GM19043 (cell line): Measurements from ENCODE around the gene SLC15A5.

Experiments
- ATAC-seq: cut with Tn5 transposase; IDR thresholded peaks from one replicate; pipeline ENCODE4 v1.9.1; 2021; ENCODE audit warnings: low read depth; ENCODE audit not compliant: unreplicated experiment

The SLC15A5 gene

DNA sequence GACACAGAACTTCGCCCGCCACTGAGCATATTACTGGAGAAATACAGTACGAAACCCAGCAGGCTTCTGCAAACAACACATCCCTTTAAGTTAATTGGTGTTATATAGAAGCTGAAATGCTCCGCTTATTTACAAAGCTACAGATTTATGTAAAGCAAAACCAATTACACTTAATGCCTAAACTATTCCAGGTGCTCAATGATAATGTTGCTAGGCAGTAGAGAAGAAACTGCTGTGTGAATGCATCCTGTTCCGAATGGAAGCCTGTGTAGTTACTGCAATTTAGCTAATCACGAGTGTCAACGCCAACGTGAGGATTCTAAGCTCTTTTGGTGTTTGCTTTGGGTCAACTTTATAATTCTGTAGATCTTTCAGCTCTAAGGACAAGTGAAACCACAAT is 89.8 kb downstream of the SLC15A5 start:
- no peak for ATAC-seq

DNA sequence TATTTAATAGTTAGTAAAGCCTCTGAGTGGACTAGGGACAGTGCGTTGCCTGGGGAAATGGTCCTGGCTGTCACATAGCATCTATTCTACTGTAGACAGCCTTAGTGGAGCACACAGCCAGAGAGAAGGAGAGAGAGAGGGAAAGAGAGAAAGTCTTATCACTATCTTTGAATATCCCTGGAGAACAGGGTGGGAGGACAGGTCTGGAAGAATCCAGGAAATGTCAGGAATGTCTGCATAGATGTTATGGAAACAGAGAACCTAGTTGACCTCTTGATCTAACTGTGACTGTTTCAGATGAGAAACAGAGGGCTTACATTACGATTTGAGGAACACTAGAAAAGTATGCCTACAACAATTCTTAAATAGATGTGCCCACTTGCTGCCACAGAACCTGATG is 92.8 kb downstream of the SLC15A5 start:
- ATAC-seq, result no peak

DNA sequence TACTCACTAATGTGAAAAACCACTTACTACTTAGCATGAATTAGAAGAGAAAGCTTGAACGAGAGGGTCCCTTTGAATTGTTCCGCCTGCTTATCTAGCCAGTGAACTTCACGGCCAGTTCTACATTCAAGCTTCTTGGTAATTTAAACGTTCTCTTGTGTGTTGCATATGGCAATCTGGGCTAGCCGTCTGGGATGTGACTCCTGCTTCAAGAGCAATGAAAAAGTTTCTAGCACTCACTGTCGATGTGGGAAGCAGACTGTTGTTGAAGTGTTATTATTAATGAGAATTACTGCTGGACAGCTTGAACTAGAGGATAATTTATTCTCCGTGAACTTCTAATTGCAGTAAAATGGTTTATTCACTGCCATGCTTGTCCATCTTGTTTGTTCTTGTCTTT is 93.9 kb downstream of the SLC15A5 start:
- no peak for ATAC-seq

DNA sequence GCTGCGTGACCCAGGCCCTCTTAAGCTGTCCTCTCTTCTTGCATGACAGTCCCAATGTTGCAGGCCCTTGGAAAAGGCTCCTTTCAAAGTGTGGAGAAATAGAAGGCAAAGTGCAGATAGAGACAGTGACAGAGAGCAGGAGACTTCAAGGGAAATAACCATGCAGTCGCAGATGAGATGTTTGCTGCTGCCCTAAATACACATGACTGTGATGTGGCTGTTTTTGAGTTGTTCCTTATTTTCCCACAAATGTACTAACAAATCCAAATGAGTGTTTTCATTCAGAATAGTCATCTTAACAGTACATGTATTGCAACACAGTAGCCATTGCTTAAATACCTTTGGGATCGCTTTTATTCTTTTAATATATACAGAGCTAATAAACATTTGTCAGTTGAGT is 101.6 kb downstream of the SLC15A5 start:
- ATAC-seq, result no peak

DNA sequence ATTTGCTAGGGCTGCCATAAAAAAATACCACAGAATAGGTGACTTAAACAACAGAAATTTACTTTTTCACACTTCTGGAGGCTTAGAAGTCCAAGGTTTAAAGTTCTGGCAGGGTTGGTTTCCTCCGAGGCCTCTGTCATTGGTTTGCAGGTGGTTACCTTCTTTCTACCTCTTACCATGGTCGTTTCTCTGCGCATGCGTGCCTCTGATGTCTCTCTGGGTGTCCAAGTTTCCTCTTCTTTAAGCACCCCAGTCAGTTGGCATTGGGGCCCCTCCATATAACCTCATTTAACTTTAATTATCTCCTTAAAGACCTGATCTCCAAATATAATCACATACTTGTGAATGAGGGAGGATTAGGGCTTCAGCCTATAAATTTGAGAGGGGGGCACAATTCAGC is 103.2 kb downstream of the SLC15A5 start:
- no peak for ATAC-seq

DNA sequence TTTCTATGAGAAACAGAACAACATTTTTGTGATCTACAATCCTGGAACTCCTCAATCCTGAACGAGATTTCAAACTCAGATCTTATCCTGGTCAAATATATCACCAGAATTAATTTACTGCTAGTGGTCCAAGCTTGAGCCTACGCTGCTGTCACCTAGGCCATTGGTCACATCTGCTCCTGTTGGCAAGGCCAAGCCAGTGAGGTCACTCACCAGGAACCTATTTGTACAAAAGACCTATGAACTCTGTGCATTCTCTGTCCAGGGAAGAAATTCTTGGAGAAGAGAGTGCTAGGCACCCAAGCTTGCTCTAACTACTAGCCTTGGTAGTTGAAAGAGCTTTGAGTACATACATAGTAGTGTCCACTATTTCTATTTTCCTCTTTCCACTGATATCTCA is 106.1 kb downstream of the SLC15A5 start:
- no peak for ATAC-seq

DNA sequence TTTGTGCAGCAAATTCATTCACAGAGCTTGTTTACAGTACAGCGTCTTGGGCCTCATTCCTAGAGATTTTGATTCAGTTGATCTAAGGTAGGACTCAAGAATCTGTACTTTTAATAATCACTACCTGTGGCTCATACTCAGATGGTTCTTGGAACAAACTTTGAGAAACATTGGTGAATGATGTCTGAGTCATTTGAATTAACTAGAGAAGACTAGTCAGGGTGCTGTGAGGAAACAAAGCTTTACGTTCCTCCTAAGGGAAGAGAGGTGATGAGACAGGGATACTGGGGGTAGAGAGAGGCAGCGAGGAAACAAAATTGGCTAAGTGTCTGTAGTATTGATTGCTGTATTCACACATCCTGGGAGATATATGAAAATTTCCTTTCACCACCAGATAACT is 109.4 kb downstream of the SLC15A5 start:
- ATAC-seq, result no peak

DNA sequence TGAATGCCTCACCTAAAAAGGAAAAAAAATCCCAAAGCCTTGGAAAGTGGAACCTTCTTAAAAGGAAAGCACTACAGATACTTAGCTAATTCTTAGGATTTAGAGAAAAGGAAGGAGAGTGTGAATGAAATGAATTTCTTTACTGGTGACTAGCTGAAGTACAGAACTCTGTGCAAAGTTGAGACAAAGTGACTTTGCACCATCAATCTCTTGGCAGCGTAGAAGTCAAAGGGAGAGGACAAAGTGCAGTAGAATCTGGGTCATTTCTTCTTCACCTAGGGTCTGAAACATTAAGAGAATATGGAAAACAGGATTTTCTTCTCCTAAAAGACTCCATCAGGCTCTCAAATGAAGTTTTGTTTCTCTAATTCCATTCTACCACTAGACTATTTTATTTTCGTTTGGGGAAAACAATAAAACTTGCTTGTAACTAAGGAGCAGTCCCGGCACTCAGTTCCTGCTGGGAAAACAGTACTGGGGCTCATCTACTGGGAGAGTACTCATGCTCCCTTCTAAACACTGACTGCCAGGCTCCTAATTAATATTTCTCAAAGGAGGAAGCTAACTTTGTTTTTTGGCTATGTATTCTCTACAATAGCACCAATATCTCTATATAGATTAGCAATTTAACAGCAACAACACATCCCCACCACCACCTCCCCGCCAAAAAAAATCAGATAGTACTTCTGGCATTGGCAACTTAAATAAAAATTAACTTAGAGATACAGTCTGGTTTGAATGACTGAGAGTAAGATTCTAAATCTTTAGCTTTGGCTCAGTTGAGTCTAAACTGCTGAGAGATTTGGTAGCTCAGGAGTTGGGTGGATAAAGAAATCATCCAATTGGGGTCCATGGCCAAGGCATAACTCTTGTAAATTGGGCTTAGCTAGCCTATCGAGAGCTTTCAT is 110.7 kb downstream of the SLC15A5 start:
- no peak for ATAC-seq

DNA sequence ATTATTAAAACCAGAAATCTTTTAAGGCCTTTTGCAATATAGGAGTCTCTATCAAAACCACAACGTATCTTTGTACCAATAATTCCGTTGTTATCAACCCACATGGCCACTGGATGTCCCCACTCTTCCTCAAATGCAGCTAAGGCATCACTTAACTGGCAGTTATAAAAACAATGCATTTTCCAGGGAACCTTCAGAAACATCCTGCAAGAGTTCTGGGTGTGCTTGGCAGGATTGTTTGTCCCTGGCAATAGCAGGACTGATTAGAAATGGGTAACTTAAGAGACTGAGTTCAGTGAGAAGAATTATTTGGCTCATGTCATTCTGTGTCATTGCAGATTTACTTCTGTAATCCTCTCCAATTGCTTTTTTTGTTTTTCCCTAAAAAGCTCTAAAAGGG is 112.0 kb downstream of the SLC15A5 start:
- ATAC-seq, result no peak

DNA sequence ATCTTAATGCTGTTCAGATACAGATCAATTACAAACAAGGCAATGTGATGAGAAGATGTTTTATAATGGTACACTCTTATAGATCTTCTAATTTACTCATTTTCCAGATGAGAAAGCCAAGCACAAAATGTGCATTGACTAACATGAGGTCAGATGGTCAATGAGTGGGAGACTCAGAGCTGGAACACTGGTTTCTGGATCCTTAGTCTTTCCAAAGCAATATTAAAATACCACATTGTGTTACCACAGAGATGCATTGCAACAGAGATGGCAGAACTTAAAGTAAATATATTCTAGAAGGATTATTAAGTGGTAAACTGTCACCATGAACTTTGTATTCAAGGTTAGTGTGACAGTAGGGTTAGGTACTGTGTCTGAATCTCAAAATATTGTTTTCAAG is 113.6 kb downstream of the SLC15A5 start:
- no peak for ATAC-seq

DNA sequence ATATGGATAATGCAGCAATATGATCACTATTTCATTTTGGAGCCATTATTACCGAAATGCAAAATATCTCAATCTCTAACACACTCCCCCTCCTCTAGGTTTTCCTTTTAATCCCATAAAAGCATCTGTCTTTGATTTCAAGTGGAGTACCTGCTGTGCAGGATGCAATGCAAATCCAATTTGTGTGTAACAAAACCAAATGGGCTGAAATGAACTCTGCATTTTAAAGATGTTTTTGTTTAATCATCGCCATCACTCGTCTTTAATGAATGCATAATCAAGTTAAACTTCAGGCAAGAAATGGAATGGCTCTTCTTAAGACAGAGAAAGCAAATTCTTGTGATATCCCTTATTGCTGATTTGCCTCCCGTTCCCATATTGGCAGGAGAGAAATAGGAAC is 114.3 kb downstream of the SLC15A5 start:
- no peak for ATAC-seq

DNA sequence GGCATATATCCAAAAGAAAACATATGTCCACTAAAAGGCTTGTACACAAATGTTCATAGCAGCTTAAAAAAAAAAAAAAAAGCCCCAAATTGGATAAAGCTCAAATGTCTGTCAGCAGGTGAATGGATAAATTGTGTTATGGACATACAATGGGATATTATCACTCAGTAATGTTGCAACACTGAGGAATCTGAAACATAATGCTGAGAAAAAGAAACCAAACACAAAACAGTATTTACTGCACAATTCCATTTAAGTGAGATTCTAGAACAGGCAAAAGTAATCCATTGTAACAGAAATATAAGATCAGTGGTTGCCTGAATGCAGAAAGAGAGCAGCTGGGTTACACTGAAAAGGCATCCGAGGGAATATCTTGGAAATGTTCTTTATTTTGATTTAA is 117.9 kb downstream of the SLC15A5 start:
- no peak for ATAC-seq

DNA sequence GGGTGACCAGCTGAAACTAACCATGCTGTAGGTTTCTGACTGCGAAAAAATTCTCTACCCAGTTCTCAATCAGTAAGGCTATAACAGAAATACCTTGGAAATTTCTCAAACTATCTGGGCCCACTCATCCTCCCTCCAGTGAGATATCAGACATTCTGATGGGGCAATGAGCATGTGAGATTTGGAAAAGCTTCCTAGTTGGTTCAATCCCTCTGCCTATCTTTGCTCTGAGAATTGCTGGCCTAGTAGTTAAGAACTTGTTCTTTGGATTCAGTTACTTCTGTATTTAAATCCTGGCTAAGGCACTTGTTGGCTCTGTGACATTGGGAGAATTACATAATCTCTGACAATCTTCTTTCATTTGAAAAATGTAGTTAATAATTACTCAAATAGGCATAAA is 119.4 kb downstream of the SLC15A5 start:
- no peak for ATAC-seq

DNA sequence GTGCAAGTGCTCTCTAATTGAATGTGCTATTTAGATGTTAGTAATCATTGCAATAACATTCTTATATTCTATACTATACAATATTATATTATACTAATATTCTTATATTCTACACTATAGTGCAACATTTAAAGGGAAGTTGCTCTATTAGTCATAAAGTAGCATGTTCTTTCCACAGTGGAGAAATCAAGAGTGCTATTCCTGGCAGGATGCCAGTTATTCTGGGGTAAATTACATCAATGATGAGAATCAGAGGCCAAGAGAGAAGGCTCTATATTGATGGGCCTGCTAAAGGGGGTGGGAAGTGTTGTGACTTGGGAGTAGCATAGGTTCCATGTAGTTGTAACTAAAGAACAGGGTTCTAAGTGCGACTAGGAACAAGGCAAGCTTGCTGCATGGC is 121.5 kb downstream of the SLC15A5 start:
- no peak for ATAC-seq

DNA sequence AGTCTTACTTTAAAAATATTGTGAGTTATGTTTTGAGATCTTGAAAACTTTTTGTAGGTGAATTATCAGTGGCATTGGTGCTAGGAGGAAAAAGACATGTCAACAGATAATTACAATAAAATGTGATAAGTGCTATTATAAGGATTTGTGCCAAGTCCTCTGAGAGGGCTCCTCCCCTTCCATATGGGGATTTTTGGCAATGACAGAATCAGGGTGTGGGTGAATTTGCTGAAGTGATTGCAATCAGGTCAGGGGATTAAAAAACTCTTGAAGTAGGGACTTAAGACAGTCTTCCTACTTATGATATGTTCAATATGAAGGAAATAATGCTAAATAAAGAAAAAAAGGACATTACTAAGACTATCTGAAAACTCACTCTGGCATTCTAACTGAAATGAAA is 122.5 kb downstream of the SLC15A5 start:
- no peak for ATAC-seq

DNA sequence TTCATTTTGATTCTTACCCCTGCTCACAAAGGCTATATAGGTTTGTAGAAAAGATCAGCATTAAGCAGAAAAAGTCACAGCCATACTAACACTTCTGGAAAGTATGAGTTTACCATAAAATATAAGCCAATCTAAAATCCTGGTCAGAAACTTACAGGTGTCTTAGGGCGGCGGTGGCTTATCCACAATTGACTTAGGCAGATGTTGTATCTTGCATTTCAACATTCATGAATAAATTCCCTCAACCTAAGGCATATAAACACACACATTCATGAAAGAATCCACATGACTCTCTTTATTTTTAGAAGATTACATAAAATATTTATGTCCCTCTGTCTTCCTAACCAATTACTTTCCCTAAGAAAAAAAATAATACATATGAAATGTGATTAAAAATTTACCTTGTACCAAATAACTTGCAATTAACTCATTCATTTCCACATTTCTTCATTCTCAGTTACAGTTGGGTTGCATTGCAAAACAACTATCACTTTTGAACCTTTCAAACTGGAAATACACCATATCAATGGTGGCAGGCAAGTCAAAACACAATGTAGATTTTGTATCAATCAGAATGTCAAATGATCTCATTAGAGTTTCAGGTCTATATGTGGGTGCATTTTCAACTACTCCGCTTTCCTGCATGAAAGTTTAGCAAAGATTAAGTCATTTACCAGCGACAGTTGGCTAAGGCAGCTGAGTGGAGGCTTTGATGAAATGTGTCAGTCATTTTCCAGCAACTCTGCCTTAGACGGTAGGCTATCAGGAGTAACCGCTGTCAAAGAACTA is 124.4 kb downstream of the SLC15A5 start:
- no peak for ATAC-seq

DNA sequence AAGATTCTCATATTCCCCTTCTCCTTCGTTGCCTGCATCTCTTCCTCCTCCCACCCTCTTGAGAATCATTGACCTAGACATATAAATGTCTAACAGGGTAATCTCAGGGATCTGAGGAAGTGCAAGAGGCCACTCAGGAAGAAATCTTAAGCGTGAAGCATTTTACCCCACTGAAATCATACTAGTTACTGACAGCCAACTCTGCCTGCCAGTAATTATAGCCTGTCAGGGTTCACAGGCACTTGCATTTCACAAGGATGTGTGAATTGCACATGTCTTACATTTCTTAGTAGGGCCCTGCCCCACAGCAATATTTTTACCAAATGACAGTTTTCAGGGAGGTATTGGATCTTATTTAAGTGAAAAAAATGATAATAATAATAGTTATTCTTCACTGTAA is 127.2 kb downstream of the SLC15A5 start:
- ATAC-seq, result no peak

DNA sequence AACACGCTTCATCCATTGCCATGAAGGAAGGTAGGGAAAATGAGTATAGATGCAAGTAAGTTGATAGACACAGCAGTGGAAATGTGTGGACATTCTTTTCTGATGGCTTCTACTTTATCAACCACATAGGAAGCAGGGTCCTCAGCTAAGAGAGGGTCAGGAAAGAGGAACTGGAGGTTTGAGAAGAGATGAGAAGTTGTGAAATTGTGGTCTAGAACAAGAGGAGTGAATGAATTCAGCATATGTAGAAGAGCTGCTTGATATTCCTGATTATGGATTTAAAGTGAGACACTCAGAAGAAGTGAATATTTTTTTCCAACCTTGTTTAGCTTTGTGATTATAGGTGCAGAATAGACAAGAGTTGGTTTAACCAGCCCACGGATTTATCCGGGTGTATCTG is 128.5 kb downstream of the SLC15A5 start:
- ATAC-seq, result no peak
